ENCODE results near the gene KANSL3.

KANSL3 gene

GRCh38 chr2:96594691-96595152, 43.4 kb downstream of the KANSL3 start:
- DNase-seq (ENCODE audit: insufficient read length, low spot score) (no peak), FAIRE-seq (no peak)

GRCh38 chr2:96594282-96594681, 43.8 kb downstream of the KANSL3 start:
- FAIRE-seq (no peak), DNase-seq (ENCODE audit: insufficient read length, low spot score) (no peak)
- no peak for TF ChIP-seq CTCF (IDR thresholded peaks at IDR 0.05; ENCODE audit: insufficient read depth, missing control alignments)

More at GRCh38 chr2:96594691-96595152, 43.4 kb downstream of the KANSL3 start:
- no peak for TF ChIP-seq CTCF (IDR thresholded peaks at IDR 0.05; ENCODE audit: insufficient read depth, missing control alignments)

GRCh38 chr2:96591494-96591893, 46.6 kb downstream of the KANSL3 start:
- FAIRE-seq = no peak
- no peak for TF ChIP-seq CTCF (IDR thresholded peaks at IDR 0.05; ENCODE audit: insufficient read depth, missing control alignments)

GRCh38 chr2:96591054-96591453, 47.1 kb downstream of the KANSL3 start:
- DNase-seq (ENCODE audit: insufficient read length, low spot score) (no peak), FAIRE-seq (no peak)
- TF ChIP-seq CTCF (IDR thresholded peaks at IDR 0.05; ENCODE audit: insufficient read depth, missing control alignments) = no peak

More at GRCh38 chr2:96591494-96591893, 46.6 kb downstream of the KANSL3 start:
- no peak for DNase-seq (ENCODE audit: insufficient read length, low spot score)

- no peak for DNase-seq (ENCODE audit: insufficient read length, low spot score)
- FAIRE-seq = no peak
- no peak for TF ChIP-seq CTCF (IDR thresholded peaks at IDR 0.05; ENCODE audit: insufficient read depth, missing control alignments)
These were observed 50.3 kb downstream of the KANSL3 start for GRCh38 chr2:96587843-96588242.

- DNase-seq (ENCODE audit: insufficient read length, low spot score) (no peak), FAIRE-seq (no peak)
- no peak for TF ChIP-seq CTCF (IDR thresholded peaks at IDR 0.05; ENCODE audit: insufficient read depth, missing control alignments)
These were observed 54.1 kb downstream of the KANSL3 start for GRCh38 chr2:96584017-96584416.

- no peak for FAIRE-seq
- TF ChIP-seq CTCF (IDR thresholded peaks at IDR 0.05; ENCODE audit: insufficient read depth, missing control alignments) = no peak
- no peak for DNase-seq (ENCODE audit: insufficient read length, low spot score)
These were observed 57.3 kb downstream of the KANSL3 start for GRCh38 chr2:96580771-96581170.

Measured in D721Med (cell line).